Measurements from ENCODE around the gene ZNF839.
A peak's percentile ranks its signal among the peaks of the same experiment; 100 is the strongest.

Gene ZNF839

DNA sequence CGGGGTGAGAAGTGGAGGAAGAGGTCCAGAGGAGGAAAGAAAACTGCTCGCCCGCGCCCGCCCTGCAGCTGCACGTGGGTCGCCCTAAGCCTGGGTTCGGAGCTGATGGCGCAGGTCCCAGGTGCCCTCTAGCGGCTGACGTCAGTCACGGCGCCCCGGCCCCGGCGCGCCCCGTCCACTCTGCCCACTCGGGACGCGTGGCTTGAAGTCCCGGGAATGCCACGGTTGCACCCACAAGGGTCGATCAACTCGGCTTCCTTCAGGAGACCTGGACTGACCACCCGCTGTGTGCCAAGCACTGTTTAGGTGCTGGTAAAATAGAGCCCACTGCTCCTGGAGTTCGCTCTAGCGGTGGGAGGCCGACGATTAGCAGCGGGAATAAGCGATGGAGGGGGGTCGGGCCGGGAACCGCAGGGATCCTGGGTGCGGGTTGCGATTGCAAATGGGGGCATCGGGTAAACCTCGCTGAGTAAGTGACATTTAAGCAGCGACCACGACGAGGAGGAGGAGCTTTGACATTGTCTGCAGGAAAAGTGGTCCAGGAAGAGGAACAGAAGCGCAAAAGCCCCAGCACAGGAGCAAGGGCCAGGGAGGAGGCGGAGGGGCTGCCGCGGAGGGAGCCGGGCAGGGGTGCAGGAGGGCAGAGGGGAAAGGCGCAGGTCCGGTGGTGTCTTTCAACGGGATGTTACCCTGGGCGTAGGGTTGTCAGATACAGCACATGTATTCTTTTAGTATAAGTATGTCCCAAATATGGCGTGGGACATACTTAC is 5.1 kb upstream of the ZNF839 start (continued):
- TF ChIP-seq, protein P1, sequence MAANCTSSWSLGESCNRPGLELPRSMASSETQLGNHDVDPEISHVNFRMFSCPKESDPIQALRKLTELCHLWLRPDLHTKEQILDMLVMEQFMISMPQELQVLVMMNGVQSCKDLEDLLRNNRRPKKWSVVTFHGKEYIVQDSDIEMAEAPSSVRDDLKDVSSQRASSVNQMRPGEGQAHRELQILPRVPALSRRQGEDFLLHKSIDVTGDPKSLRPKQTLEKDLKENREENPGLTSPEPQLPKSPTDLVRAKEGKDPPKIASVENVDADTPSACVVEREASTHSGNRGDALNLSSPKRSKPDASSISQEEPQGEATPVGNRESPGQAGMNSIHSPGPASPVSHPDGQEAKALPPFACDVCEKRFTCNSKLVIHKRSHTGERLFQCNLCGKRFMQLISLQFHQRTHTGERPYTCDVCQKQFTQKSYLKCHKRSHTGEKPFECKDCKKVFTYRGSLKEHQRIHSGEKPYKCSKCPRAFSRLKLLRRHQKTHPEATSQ (tag by site-specific recombination; IDR thresholded peaks at IDR 0.05), result no peak
- TF ChIP-seq ZNF16 (tag by site-specific recombination; IDR thresholded peaks at IDR 0.05; ENCODE audit: low read depth), result no peak
- TF ChIP-seq, protein P2, sequence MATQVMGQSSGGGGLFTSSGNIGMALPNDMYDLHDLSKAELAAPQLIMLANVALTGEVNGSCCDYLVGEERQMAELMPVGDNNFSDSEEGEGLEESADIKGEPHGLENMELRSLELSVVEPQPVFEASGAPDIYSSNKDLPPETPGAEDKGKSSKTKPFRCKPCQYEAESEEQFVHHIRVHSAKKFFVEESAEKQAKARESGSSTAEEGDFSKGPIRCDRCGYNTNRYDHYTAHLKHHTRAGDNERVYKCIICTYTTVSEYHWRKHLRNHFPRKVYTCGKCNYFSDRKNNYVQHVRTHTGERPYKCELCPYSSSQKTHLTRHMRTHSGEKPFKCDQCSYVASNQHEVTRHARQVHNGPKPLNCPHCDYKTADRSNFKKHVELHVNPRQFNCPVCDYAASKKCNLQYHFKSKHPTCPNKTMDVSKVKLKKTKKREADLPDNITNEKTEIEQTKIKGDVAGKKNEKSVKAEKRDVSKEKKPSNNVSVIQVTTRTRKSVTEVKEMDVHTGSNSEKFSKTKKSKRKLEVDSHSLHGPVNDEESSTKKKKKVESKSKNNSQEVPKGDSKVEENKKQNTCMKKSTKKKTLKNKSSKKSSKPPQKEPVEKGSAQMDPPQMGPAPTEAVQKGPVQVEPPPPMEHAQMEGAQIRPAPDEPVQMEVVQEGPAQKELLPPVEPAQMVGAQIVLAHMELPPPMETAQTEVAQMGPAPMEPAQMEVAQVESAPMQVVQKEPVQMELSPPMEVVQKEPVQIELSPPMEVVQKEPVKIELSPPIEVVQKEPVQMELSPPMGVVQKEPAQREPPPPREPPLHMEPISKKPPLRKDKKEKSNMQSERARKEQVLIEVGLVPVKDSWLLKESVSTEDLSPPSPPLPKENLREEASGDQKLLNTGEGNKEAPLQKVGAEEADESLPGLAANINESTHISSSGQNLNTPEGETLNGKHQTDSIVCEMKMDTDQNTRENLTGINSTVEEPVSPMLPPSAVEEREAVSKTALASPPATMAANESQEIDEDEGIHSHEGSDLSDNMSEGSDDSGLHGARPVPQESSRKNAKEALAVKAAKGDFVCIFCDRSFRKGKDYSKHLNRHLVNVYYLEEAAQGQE (tag by site-specific recombination; IDR thresholded peaks at IDR 0.05), result no peak
- no peak for TF ChIP-seq OVOL3 (tag by site-specific recombination; IDR thresholded peaks at IDR 0.05)
- no peak for TF ChIP-seq ZNF624 (tag by site-specific recombination; IDR thresholded peaks at IDR 0.05)
- TF ChIP-seq ZNF366 (tag by site-specific recombination; conservative IDR thresholded peaks at IDR 0.05), result peak; percentile 73
- no peak for TF ChIP-seq ZNF416 (tag by site-specific recombination; IDR thresholded peaks at IDR 0.05)
- peak; percentile 88; the same call in 1 of the 2 replicates for TF ChIP-seq ZNF777 (tag by site-specific recombination; IDR thresholded peaks at IDR 0.05; ENCODE audit: borderline replicate concordance)
- TF ChIP-seq, protein P3, sequence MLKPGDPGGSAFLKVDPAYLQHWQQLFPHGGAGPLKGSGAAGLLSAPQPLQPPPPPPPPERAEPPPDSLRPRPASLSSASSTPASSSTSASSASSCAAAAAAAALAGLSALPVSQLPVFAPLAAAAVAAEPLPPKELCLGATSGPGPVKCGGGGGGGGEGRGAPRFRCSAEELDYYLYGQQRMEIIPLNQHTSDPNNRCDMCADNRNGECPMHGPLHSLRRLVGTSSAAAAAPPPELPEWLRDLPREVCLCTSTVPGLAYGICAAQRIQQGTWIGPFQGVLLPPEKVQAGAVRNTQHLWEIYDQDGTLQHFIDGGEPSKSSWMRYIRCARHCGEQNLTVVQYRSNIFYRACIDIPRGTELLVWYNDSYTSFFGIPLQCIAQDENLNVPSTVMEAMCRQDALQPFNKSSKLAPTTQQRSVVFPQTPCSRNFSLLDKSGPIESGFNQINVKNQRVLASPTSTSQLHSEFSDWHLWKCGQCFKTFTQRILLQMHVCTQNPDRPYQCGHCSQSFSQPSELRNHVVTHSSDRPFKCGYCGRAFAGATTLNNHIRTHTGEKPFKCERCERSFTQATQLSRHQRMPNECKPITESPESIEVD (tag by site-specific recombination; IDR thresholded peaks at IDR 0.05), result no peak
- TF ChIP-seq TCF7L2 (IDR thresholded peaks at IDR 0.05; ENCODE audit: borderline replicate concordance, low read depth, low read length), result no peak
- TF ChIP-seq ZNF10 (tag by site-specific recombination; IDR thresholded peaks at IDR 0.05), result 0 out of 2 replicates have a peak, but pooled peaks have one; percentile 25
- TF ChIP-seq ZNF266 (tag by site-specific recombination; IDR thresholded peaks at IDR 0.05; ENCODE audit: low read depth), result no peak
- TF ChIP-seq IKZF3 (tag by site-specific recombination; IDR thresholded peaks at IDR 0.05), result peak; percentile 92
- no peak for TF ChIP-seq REPIN1 (tag by site-specific recombination; IDR thresholded peaks at IDR 0.05; ENCODE audit: low read depth)
- TF ChIP-seq, protein P4, sequence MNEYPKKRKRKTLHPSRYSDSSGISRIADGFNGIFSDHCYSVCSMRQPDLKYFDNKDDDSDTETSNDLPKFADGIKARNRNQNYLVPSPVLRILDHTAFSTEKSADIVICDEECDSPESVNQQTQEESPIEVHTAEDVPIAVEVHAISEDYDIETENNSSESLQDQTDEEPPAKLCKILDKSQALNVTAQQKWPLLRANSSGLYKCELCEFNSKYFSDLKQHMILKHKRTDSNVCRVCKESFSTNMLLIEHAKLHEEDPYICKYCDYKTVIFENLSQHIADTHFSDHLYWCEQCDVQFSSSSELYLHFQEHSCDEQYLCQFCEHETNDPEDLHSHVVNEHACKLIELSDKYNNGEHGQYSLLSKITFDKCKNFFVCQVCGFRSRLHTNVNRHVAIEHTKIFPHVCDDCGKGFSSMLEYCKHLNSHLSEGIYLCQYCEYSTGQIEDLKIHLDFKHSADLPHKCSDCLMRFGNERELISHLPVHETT (tag by site-specific recombination; IDR thresholded peaks at IDR 0.05), result peak; percentile 39; the same call in 1 of the 2 replicates
- peak; percentile 84 for TF ChIP-seq SP7 (tag by site-specific recombination; IDR thresholded peaks at IDR 0.05)
- TF ChIP-seq ZNF146 (tag by site-specific recombination; IDR thresholded peaks at IDR 0.05), result no peak
- TF ChIP-seq, protein P5, sequence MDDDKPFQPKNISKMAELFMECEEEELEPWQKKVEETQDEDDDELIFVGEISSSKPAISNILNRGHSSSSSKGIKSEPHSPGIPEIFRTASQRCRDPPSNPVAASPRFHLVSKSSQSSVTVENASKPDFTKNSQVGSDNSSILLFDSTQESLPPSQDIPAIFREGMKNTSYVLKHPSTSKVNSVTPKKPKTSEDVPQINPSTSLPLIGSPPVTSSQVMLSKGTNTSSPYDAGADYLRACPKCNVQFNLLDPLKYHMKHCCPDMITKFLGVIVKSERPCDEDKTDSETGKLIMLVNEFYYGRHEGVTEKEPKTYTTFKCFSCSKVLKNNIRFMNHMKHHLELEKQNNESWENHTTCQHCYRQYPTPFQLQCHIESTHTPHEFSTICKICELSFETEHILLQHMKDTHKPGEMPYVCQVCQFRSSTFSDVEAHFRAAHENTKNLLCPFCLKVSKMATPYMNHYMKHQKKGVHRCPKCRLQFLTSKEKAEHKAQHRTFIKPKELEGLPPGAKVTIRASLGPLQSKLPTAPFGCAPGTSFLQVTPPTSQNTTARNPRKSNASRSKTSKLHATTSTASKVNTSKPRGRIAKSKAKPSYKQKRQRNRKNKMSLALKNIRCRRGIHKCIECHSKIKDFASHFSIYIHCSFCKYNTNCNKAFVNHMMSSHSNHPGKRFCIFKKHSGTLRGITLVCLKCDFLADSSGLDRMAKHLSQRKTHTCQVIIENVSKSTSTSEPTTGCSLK (tag by site-specific recombination; IDR thresholded peaks at IDR 0.05), result no peak
- TF ChIP-seq, protein P6, sequence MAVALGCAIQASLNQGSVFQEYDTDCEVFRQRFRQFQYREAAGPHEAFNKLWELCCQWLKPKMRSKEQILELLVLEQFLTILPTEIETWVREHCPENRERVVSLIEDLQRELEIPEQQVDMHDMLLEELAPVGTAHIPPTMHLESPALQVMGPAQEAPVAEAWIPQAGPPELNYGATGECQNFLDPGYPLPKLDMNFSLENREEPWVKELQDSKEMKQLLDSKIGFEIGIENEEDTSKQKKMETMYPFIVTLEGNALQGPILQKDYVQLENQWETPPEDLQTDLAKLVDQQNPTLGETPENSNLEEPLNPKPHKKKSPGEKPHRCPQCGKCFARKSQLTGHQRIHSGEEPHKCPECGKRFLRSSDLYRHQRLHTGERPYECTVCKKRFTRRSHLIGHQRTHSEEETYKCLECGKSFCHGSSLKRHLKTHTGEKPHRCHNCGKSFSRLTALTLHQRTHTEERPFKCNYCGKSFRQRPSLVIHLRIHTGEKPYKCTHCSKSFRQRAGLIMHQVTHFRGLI (tag by site-specific recombination; IDR thresholded peaks at IDR 0.05), result 0 out of 2 replicates have a peak, but pooled peaks have one; percentile 29
- TF ChIP-seq, protein P7, sequence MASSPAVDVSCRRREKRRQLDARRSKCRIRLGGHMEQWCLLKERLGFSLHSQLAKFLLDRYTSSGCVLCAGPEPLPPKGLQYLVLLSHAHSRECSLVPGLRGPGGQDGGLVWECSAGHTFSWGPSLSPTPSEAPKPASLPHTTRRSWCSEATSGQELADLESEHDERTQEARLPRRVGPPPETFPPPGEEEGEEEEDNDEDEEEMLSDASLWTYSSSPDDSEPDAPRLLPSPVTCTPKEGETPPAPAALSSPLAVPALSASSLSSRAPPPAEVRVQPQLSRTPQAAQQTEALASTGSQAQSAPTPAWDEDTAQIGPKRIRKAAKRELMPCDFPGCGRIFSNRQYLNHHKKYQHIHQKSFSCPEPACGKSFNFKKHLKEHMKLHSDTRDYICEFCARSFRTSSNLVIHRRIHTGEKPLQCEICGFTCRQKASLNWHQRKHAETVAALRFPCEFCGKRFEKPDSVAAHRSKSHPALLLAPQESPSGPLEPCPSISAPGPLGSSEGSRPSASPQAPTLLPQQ (tag by site-specific recombination; IDR thresholded peaks at IDR 0.05), result peak; percentile 78
- no peak for TF ChIP-seq ZNF658 (tag by site-specific recombination; IDR thresholded peaks at IDR 0.05)
- 0 out of 2 replicates have a peak, but pooled peaks have one; percentile 28 for TF ChIP-seq OSR2 (tag by site-specific recombination; IDR thresholded peaks at IDR 0.05)
- no peak for TF ChIP-seq ZNF560 (tag by site-specific recombination; IDR thresholded peaks at IDR 0.05; ENCODE audit: borderline replicate concordance)
- no peak for TF ChIP-seq ZNF555 (tag by site-specific recombination; conservative IDR thresholded peaks at IDR 0.05)
- peak; percentile 64; the same call in 1 of the 2 replicates for TF ChIP-seq ZBTB7A (tag by site-specific recombination; IDR thresholded peaks at IDR 0.05; ENCODE audit: low read depth)
- no peak for TF ChIP-seq RBAK (tag by site-specific recombination; IDR thresholded peaks at IDR 0.05)
